Tibial nerve (tissue), 4 donors: Measurements from ENCODE around the gene KAZN. TPM values are rescaled to one million over a fixed set of nuclear protein-coding genes. Genes with fewer than 3 reads are reported as not detected.

ENCODE experiments used
- DNase-seq, 2 donors: peaks; one replicate each; pipeline ENCODE4 v3.0.0-alpha.2; 2019; ENCODE audit warnings: low spot score in 2 of 2
- H3K27ac ChIP-seq, 4 donors: fragments of 200-600 bp; sonication (generic) in 3 of 4; one replicate each; pipeline ENCODE4 v1.5.1; 2017 to 2019; ENCODE audit warnings: mild to moderate bottlenecking in 1 of 4
- H3K27me3 ChIP-seq, 2 donors: fragments of 200-600 bp; sonication (generic) in 1 of 2; one replicate each; pipeline versions ENCODE4 v1.5.1 to v1.6.0; 2017 to 2019
- H3K36me3 ChIP-seq, 3 donors: fragments of 200-600 bp; sonication (generic); one replicate each; pipeline ENCODE4 v1.5.1; 2018 to 2019
- H3K4me1 ChIP-seq, 4 donors: fragments of 200-600 bp; sonication (generic) in 3 of 4; one replicate each; pipeline ENCODE4 v1.5.1; 2017 to 2019
- H3K4me3 ChIP-seq, 4 donors: fragments of 200-600 bp; sonication (generic) in 3 of 4; one replicate each; pipeline ENCODE4 v1.5.1; 2017 to 2019; ENCODE audit warnings: mild to moderate bottlenecking in 1 of 4, moderate library complexity in 1 of 4
- H3K9me3 ChIP-seq, 4 donors: fragments of 200-600 bp; sonication (generic) in 3 of 4; one replicate each; pipeline ENCODE4 v1.5.1; 2017 to 2019
- EP300 ChIP-seq, 2 donors: sonication (generic); formaldehyde crosslinking; IDR thresholded peaks; one replicate each; pipeline ENCODE4 v1.6.1; 2017; ENCODE audit warnings: antibody characterized with exemption in 2 of 2, mild to moderate bottlenecking in 1 of 2
- POLR2A ChIP-seq, 2 donors: fragments of 450-650 bp; IDR thresholded peaks; one replicate each; pipeline ENCODE4 v1.6.1; 2017; ENCODE audit warnings: antibody characterized with exemption in 2 of 2, mild to moderate bottlenecking in 2 of 2, moderate library complexity in 2 of 2
- WGBS, 2 donors: methylation state at CpG; one replicate each; pipeline ENCODE4 v1.1.5; 2018; 5-methylcytosine and 5-hydroxymethylcytosine counted together
- total RNA-seq, 4 donors: library from RNA; depleted of rRNA; stranded (reverse); fragments of >200 nt; gene quantifications; one replicate each; pipeline ENCODE4 v1.1.0, GENCODE V29; 2016
- TF ChIP-seq, protein P1 (sequence below), 5 experiments: fragments of 200-600 bp in 3 of 5; fragments of 450-650 bp in 2 of 5; sonication (generic) in 3 of 5; IDR thresholded peaks; one replicate each; pipeline ENCODE4 v1.5.1; 2016 to 2019; ENCODE audit warnings: antibody characterized with exemption in 5 of 5, mild to moderate bottlenecking in 3 of 5, moderate library complexity in 2 of 5

KAZN gene
- total RNA-seq, 4 donors from 2014 or later = 16.0 to 29.2 (median 22.2) TPM

DNA sequence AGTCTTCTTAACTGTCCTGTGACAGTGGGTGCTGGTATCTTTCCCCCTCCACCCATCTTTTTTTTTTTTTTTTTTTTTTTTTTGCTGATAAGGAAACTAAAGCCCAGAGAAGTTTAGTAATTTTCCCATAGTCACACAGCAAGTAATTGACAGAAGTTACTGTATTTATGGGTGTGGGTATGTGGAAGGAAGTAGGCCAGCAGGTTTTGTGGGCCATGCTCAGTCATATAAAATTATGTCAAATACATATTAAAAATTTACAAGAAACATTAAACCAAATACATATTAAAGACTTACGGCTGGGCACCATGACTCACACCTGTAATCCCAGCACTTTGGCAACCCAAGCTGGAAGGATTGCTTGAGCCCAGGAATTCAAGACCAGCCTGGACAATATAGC is 51.5 kb downstream of the KAZN start:
- no peak for DNase-seq
- Histone ChIP-seq H3K4me1 (peaks cover 0 to 17% (median 0%) of the 10 kb centered on the region in 4 donors), H3K4me3 (no peak overlapping the region), H3K9me3 (peaks cover 0 to 11% (median 0%) of the 10 kb centered on the region in 4 donors), H3K27ac (no peak overlapping the region), H3K27me3 (no peaks in the 10 kb centered on the region), H3K36me3 (no peaks in the 10 kb centered on the region)
- TF ChIP-seq EP300 (IDR thresholded peaks at IDR 0.05) (no peak), POLR2A (IDR thresholded peaks at IDR 0.05) (no peak)
- TF ChIP-seq, protein P1, sequence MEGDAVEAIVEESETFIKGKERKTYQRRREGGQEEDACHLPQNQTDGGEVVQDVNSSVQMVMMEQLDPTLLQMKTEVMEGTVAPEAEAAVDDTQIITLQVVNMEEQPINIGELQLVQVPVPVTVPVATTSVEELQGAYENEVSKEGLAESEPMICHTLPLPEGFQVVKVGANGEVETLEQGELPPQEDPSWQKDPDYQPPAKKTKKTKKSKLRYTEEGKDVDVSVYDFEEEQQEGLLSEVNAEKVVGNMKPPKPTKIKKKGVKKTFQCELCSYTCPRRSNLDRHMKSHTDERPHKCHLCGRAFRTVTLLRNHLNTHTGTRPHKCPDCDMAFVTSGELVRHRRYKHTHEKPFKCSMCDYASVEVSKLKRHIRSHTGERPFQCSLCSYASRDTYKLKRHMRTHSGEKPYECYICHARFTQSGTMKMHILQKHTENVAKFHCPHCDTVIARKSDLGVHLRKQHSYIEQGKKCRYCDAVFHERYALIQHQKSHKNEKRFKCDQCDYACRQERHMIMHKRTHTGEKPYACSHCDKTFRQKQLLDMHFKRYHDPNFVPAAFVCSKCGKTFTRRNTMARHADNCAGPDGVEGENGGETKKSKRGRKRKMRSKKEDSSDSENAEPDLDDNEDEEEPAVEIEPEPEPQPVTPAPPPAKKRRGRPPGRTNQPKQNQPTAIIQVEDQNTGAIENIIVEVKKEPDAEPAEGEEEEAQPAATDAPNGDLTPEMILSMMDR (IDR thresholded peaks at IDR 0.05) = no peak
- 94 to 100% methylated on average over 1 of the region's 1 CpG for WGBS, 2 donors

DNA sequence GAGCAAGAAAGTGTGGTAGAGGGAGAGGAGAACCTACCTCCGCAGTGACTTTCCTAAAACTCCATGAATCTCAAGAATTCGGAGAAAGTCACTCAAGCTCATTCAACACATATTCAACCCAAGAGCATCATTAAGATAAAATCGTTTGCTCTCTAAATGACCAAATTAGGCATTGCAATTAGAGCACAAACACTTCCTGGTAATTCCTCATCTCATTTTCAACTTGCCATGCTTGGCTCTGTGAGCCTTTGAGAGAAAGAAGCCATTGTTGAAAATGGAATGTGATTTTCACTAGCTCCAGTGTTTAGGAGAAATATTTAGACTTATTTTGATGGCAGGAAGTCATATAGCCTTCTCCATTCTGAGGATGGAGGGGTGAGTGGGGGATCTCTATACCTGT is 52.5 kb downstream of the KAZN start:
- Histone ChIP-seq H3K27me3 (no peaks in the 10 kb centered on the region), H3K27ac (no peak overlapping the region), H3K36me3 (no peaks in the 10 kb centered on the region), H3K9me3 (peaks cover 0 to 3% (median 0%) of the 10 kb centered on the region in 4 donors), H3K4me1 (peaks cover 0 to 17% (median 0%) of the 10 kb centered on the region in 4 donors), H3K4me3 (no peak overlapping the region)
- no peak for TF ChIP-seq EP300 (IDR thresholded peaks at IDR 0.05)
- TF ChIP-seq, protein P1 (IDR thresholded peaks at IDR 0.05) = no peak
- no peak for TF ChIP-seq POLR2A (IDR thresholded peaks at IDR 0.05)
- 45 to 49% methylated on average over 3 of the region's 3 CpGs for WGBS, 2 donors
- DNase-seq = no peak

DNA sequence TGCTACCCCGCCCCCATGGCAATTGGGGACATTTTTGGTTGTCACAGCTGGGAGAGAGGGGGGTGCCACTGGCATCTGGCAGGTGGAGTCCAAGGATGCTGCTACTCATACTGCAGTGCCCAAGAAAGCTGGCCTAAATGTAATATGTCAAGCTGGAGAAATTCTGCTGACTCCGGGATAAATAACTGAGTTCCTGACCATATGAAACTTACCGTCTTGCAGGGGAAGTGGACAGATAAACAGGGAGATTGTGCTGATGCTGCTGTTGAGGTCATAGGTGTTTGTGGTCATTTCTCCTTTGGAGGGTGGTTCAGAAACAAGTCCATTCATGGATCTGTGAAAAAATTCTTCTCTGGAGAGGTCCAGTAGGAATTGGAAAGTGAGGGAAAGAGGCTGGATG is 54.4 kb downstream of the KAZN start:
- Histone ChIP-seq H3K9me3 (no peaks in the 10 kb centered on the region), H3K4me3 (no peak overlapping the region), H3K4me1 (peaks cover 0 to 13% (median 0%) of the 10 kb centered on the region in 4 donors), H3K27me3 (no peaks in the 10 kb centered on the region), H3K27ac (no peak overlapping the region), H3K36me3 (no peaks in the 10 kb centered on the region)
- WGBS, 2 donors = 78 to 81% methylated on average over 3 of the region's 3 CpGs
- DNase-seq = no peak
- TF ChIP-seq EP300 (IDR thresholded peaks at IDR 0.05) (no peak), POLR2A (IDR thresholded peaks at IDR 0.05) (no peak)
- TF ChIP-seq, protein P1 (IDR thresholded peaks at IDR 0.05) = no peak

DNA sequence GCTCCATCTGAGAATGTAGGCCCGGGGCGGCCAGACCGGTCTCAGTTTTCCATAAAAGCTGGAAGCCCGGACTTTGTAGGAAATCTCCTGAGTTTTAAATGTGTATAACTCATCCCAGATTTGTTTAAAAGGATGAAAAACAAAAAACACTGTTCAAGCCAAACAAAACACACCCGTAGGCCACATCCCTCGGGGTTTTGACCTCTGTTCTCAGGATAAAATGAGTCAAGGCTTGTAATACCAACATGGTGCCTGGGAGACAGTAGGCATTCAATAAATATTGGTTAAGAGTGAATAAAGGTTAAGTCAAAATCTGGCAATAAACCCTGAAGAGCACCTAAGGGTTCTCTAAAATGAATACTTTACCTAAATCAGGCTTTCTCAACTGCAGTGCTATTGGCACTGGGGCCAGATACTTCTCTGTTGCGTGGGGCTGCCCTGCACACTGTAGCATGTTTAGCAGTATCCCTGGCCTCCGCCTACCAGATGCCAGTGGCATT is 55.0 kb downstream of the KAZN start:
- no peak overlapping the region for H3K27ac ChIP-seq
- DNase-seq = no peak
- WGBS, 2 donors = 60 to 71% methylated on average over 8 of the region's 8 CpGs

DNA sequence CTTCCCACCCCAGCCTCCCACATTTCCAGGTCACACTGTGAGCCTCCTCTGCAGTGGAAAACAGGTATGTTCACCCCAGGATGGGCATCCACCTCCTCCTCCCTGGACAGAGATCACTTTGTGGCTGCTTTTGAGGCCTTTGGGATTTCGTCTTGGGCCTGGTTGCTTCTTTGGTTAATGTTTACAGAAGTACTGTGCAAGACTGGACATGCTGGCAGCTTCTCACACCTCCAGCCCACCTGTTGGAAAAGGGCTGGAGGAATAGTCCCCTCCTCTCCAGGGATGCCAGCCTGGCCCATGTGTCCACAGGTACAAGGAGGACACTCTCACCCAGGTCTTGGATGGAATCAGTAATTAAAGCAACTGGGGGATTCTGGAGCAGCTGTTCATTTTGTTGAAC is 56.1 kb downstream of the KAZN start:
- 76 to 100% methylated on average over 1 of the region's 1 CpG for WGBS, 2 donors

More for the DNA sequence above, 55.0 kb downstream of the KAZN start:
- TF ChIP-seq POLR2A (IDR thresholded peaks at IDR 0.05) = no peak
- no peak for TF ChIP-seq EP300 (IDR thresholded peaks at IDR 0.05)
- TF ChIP-seq, protein P1 (IDR thresholded peaks at IDR 0.05) = no peak
- Histone ChIP-seq H3K27me3 (no peaks in the 10 kb centered on the region), H3K4me1 (peaks cover 0 to 6% (median 0%) of the 10 kb centered on the region in 4 donors), H3K9me3 (no peaks in the 10 kb centered on the region), H3K36me3 (no peaks in the 10 kb centered on the region), H3K4me3 (no peak overlapping the region)

More for the DNA sequence above, 56.1 kb downstream of the KAZN start:
- no peak overlapping the region for H3K4me3 ChIP-seq
- H3K27me3 ChIP-seq = no peaks in the 10 kb centered on the region
- H3K9me3 ChIP-seq = no peaks in the 10 kb centered on the region
- H3K4me1 ChIP-seq = peaks cover 0 to 6% (median 0%) of the 10 kb centered on the region in 4 donors
- no peak overlapping the region for H3K27ac ChIP-seq
- TF ChIP-seq, protein P1 (IDR thresholded peaks at IDR 0.05) = no peak
- no peak for TF ChIP-seq EP300 (IDR thresholded peaks at IDR 0.05)
- no peak for TF ChIP-seq POLR2A (IDR thresholded peaks at IDR 0.05)
- DNase-seq = no peak
- no peaks in the 10 kb centered on the region for H3K36me3 ChIP-seq
